ENCODE measurements around the gene SSR3.

Gene SSR3

DNA sequence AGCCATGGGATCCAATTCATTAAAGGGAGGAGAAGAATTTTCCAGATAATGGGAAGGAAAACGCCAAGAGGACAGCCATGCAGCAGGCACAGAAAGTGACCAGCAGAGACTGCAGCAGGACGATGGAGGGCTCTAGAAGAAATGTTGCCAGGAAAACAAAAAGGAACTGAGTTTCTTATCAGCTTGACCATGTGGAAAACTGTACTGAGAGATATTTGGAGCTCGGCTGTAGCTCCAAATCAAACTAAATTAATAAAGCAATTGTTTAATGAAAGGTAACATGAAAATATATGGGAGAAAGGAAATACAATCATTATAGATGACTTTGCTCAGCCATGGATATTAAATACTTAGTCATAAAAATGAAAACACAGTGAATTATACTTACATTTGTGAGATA lies 63.7 kb downstream of the SSR3 start:
- no peak for DNase-seq (ENCODE audit: low read depth in 2 of 2)

Measured in stimulated activated CD4-positive, alpha-beta T cell treated with anti-CD3 and anti-CD28 coated beads, Interleukin-12 subunit alpha, Interleukin-12 subunit beta, amount 100 ng/mL, for 24 hours (primary cell).